HG02642 (cell line): Measurements from ENCODE around the gene GNB1.

ENCODE experiments used
- ATAC-seq: cut with Tn5 transposase; IDR thresholded peaks from one replicate; pipeline ENCODE4 v1.9.1; 2021; ENCODE audit warnings: mild to moderate bottlenecking; ENCODE audit not compliant: unreplicated experiment, poor library complexity

Gene GNB1

GRCh38 chr1:1911350-1912041 lies 20.6 kb upstream of the GNB1 start:
- no peak for ATAC-seq

- ATAC-seq: no peak
Measured at GRCh38 chr1:1910651-1911331, 19.9 kb upstream of the GNB1 start.

GRCh38 chr1:1910033-1910465 lies 19.2 kb upstream of the GNB1 start:
- ATAC-seq: no peak

- ATAC-seq: peak; percentile 23
Measured at GRCh38 chr1:1908506-1908791, 17.6 kb upstream of the GNB1 start.

GRCh38 chr1:1907098-1907736 lies 16.3 kb upstream of the GNB1 start:
- ATAC-seq: no peak

GRCh38 chr1:1906185-1907097 lies 15.6 kb upstream of the GNB1 start:
- ATAC-seq: no peak

- no peak for ATAC-seq
Measured at GRCh38 chr1:1903224-1903623, 12.3 kb upstream of the GNB1 start.

- no peak for ATAC-seq
Measured at GRCh38 chr1:1901641-1902294, 10.9 kb upstream of the GNB1 start.

GRCh38 chr1:1900883-1901640 lies 10.2 kb upstream of the GNB1 start:
- ATAC-seq: no peak

- no peak for ATAC-seq
Measured at GRCh38 chr1:1899967-1900327, 9.1 kb upstream of the GNB1 start.

GRCh38 chr1:1899266-1899966 lies 8.5 kb upstream of the GNB1 start:
- ATAC-seq: no peak

- ATAC-seq: no peak
Measured at GRCh38 chr1:1898246-1898933, 7.5 kb upstream of the GNB1 start.

- ATAC-seq: no peak
Measured at GRCh38 chr1:1895456-1896336, 4.8 kb upstream of the GNB1 start.

GRCh38 chr1:1895060-1895418 lies 4.2 kb upstream of the GNB1 start:
- no peak for ATAC-seq

GRCh38 chr1:1894354-1895059 lies 3.6 kb upstream of the GNB1 start:
- no peak for ATAC-seq

GRCh38 chr1:1893997-1894353 lies 3.1 kb upstream of the GNB1 start:
- no peak for ATAC-seq
